ENCODE data around the gene RFX7.

The RFX7 gene

DNA sequence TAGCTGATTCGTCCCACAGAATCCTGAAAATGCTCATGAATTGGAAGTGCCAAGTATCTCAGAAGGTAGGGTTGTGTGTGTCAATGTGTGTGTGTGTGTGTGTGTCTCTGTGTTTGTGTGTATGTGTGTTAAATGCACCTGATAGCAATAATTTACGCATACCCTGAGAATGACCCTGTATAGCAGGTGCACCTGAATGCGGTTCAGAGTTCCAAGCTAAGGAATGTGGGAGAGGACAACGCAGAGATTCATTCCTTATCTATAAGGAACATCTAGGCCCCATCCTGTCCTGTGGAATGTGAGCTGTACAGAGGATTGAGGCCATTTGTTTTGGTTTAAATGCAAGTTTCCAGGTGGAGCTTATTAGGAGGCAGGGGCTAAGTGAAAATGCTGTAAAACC lies 201.2 kb downstream of the RFX7 start:
- DNase-seq = no peak

DNA sequence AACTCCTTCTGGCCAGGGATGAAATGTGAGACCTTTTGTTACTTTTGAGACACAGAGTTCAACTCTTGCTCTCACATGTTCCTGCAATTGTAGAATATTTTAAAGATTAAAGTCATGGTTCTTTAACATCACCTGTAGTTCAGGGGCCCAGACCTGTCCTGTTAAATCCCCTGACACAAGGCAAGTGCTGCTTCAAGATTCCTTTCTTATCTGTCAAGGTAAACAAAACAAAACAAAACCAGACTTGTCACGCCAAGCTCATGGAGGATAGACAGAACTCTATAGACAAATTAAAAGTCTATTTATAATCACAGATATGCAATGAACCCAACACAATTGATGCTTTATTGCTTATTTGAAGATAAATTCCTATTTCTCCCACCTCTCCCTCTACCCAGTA lies 201.6 kb downstream of the RFX7 start:
- DNase-seq = no peak

DNA sequence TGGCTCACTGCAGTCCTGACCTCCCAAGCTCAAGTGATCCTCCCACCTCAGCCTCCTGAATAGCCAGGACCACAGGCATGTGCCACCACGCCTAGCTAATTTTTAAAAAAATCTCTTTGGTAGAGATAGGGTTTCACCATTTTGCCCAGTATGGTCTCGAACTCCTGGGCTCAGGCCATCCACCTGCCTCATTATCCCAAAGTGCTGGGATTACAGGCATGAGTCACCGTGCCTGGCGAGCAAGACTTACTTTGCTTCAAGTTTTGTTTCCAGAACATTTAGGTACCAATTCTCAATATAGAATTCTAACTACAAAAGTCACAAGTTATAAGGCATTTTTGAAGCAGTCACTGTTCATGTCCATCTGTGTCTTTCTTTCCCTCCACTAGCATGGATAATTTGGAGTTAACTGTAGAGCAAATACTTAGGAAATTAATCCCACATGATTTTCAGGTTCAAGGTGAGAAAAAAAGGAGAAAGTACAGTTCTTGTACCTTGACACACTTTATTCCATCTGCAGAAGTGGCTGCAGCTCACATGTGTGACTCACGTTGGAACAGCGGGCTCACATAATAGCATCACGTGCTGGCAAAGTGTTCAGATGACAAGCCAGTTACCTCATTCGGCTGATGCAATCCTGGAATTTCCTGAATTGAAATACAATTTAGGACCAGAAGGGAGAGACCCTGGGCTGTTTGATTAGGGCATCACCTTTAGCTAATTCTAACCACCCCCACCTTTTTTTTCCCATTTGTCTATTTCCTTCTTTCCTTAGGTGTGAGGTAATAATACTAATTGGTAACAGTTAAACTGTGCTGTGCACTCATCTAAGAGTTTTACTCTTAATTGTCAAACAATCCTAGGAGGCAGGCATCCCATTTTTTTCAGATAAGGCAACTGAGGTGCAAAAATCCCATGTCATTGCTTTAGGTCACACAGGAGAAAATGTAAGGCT lies 203.3 kb downstream of the RFX7 start:
- DNase-seq = no peak

DNA sequence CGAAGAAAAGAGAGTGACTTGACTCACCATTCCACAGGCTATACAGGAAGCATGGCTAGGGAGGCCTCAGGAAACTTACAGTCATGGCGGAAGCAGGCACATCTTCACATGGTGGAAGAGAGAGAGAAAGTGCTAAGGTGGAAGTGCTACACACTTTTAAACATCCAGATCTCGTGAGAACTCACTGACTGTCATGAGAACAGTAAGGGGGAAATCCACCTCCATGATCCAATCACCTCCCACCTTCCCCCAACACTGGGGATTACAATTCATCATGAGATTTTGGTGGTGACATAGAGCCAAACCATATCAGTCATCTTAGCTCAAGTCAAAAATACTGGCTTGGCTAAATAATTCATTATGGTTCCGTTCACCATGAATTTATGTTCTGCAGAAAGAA lies 205.0 kb downstream of the RFX7 start:
- no peak for DNase-seq

DNA sequence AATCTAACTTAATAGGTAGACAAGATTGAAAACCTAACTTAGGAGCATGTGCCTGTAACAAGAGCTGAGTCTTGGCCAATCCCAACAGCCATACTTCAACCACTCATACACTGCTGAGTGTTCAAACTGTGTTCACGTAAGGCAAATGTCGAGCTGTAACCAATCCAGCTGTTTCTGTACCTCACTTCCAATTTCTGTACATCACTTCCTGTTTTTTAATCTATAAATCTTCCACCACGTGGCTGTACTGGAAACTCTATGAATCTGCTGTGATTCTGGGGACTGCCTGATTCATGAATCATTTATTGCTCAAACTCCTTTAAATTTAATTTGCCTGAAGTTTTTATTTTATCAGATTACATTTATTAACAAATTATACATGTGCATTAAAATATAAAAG lies 205.7 kb downstream of the RFX7 start:
- peak; percentile 21 for DNase-seq

Data from CD4-positive, alpha-beta T cell treated with Interleukin-4 for 4 hours (primary cell).